Thoracic aorta (tissue), 2 donors: ENCODE measurements around the gene SORCS1. TPM values are rescaled to one million over a fixed set of nuclear protein-coding genes. Genes with fewer than 3 reads are reported as not detected.

ENCODE experiments used
- ATAC-seq: fragments of 150-250 bp; one replicate; pipeline ENCODE4 v1.8.0; 2017; ENCODE audit warnings: low read depth; ENCODE audit not compliant: insufficient number of reproducible peaks, low FRiP score
- DNase-seq: peaks from one replicate; pipeline ENCODE4 v3.0.0-alpha.2; 2020; ENCODE audit warnings: low spot score
- H3K27ac ChIP-seq, 2 donors: fragments of 200-600 bp; sonication (generic); 1 replicate in 1 of 2; 2 replicates in 1 of 2; pipeline ENCODE4 v1.5.1; 2016; ENCODE audit warnings: mild to moderate bottlenecking in 2 of 2, moderate library complexity in 2 of 2
- H3K27me3 ChIP-seq: fragments of 200-600 bp; sonication (generic); replicated peaks from 2 replicates; pipeline ENCODE4 v1.6.0; 2016; ENCODE audit warnings: mild to moderate bottlenecking; ENCODE audit not compliant: insufficient read depth
- H3K36me3 ChIP-seq: fragments of 200-600 bp; sonication (generic); one replicate; pipeline ENCODE4 v1.5.1; 2016
- H3K4me1 ChIP-seq, 2 donors: fragments of 200-600 bp; sonication (generic); 1 replicate in 1 of 2; 2 replicates in 1 of 2; pipeline versions ENCODE4 v1.5.1 to v1.6.0; 2016; ENCODE audit warnings: low read depth in 2 of 2, mild to moderate bottlenecking in 1 of 2; ENCODE audit not compliant: control insufficient read depth in 1 of 2
- H3K4me3 ChIP-seq: fragments of 200-600 bp; sonication (generic); 2 replicates; pipeline ENCODE4 v1.5.1; 2016; ENCODE audit warnings: mild to moderate bottlenecking
- H3K9me3 ChIP-seq: fragments of 200-600 bp; sonication (generic); 2 replicates; pipeline ENCODE4 v1.5.1; 2016
- CTCF ChIP-seq: fragments of 200-600 bp; sonication (generic); IDR thresholded peaks from one replicate; pipeline ENCODE4 v1.5.1; 2019; ENCODE audit warnings: antibody characterized with exemption
- total RNA-seq, 2 donors: library from RNA; depleted of rRNA; stranded (reverse); fragments of >200 nt; gene quantifications; one replicate each; pipeline versions ENCODE4 v1.1.0 to v1.2.3, GENCODE V29; 2016

SORCS1 gene
- total RNA-seq, 2 donors from 2014 or later = 0.27 to 1.1 TPM

DNA sequence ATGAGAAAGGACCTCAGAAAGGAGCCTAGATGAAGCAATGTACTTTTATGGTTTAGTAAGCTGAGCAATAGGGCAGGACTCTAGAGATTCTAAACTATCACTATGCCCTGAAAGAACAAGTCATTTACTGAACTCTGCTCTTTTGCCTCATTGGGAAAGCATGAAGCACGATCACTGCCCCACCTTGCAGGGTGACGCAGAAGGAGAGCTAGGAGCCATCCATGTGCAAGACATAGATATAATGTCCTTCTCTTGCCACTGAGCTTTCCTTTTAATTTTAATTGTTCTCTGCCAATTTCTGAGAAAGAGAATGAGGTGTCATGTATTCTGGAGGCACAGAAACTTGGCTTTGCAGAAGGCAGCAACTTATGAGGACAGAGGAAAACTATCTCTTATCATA lies 108.3 kb downstream of the SORCS1 start:
- ATAC-seq = no peak
- no peak for TF ChIP-seq CTCF
- Histone ChIP-seq H3K4me1 (no peaks in the 10 kb centered on the region), H3K27me3 (no peaks in the 10 kb centered on the region), H3K36me3 (no peaks in the 10 kb centered on the region), H3K9me3 (no peaks in the 10 kb centered on the region), H3K4me3 (no peak overlapping the region), H3K27ac (no peak overlapping the region)
- no peak for DNase-seq

DNA sequence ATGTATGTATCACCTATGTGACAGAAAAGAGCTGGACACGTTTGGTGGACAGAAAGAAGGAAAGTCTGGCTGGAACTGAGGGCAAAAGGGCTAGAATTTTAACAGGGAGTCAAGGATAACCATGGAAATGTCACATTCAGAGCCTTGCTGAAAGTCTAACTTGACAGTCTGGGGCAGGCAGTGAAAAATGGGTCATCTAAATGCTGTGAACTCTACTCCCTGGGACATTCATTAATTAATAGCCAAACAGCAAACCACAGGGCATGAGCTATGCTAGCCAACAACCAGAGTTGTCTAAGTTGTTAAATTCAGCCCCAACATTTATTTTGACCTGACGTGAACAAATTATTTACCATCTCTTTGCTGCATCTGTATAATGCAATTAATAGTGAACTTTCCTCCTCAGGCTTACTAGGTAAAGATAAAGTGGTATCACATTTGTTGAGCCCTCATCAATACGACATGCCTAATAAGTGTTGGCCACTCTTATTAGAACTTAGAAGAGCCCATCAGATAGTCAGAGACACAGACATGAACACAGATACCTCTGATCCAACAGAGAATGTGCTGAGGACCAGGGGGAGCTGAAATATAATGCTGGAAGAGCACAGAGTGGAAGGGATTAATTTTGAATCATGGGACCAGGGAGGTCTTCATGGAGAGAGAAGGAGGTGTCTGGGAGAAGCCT lies 109.9 kb downstream of the SORCS1 start:
- no peaks in the 10 kb centered on the region for H3K27me3 ChIP-seq
- H3K27ac ChIP-seq = no peak overlapping the region
- no peak overlapping the region for H3K4me3 ChIP-seq
- DNase-seq (no peak), ATAC-seq (no peak)
- no peaks in the 10 kb centered on the region for H3K9me3 ChIP-seq
- TF ChIP-seq CTCF = no peak
- no peaks in the 10 kb centered on the region for H3K36me3 ChIP-seq
- H3K4me1 ChIP-seq = no peaks in the 10 kb centered on the region

GRCh38 chr10:107051769-107052168 lies 112.7 kb downstream of the SORCS1 start:
- ATAC-seq (no peak), DNase-seq (no peak)
- no peaks in the 10 kb centered on the region for H3K36me3 ChIP-seq
- H3K27ac ChIP-seq = no peak overlapping the region
- H3K4me1 ChIP-seq = no peaks in the 10 kb centered on the region
- no peak for TF ChIP-seq CTCF
- no peak overlapping the region for H3K4me3 ChIP-seq
- H3K27me3 ChIP-seq = no peaks in the 10 kb centered on the region
- H3K9me3 ChIP-seq = no peaks in the 10 kb centered on the region

- no peak for ATAC-seq
- no peaks in the 10 kb centered on the region for H3K4me1 ChIP-seq
- no peak overlapping the region for H3K4me3 ChIP-seq
- no peaks in the 10 kb centered on the region for H3K36me3 ChIP-seq
- H3K27ac ChIP-seq = no peak overlapping the region
- DNase-seq = no peak
- no peaks in the 10 kb centered on the region for H3K27me3 ChIP-seq
- H3K9me3 ChIP-seq = no peaks in the 10 kb centered on the region
- no peak for TF ChIP-seq CTCF
Measured at GRCh38 chr10:107043461-107043860, 121.0 kb downstream of the SORCS1 start.

- no peak for TF ChIP-seq CTCF
- ATAC-seq = no peak
- no peak overlapping the region for H3K27ac ChIP-seq
Measured at GRCh38 chr10:107037192-107038122, 127.0 kb downstream of the SORCS1 start.

More at GRCh38 chr10:107037192-107038122, 127.0 kb downstream of the SORCS1 start:
- no peaks in the 10 kb centered on the region for H3K9me3 ChIP-seq
- H3K27me3 ChIP-seq = no peaks in the 10 kb centered on the region
- no peaks in the 10 kb centered on the region for H3K36me3 ChIP-seq
- H3K4me3 ChIP-seq = no peak overlapping the region
- H3K4me1 ChIP-seq = no peaks in the 10 kb centered on the region
- no peak for DNase-seq
